Activated CD4-positive, alpha-beta memory T cell treated with anti-CD3 and anti-CD28 coated beads for 36 hours (primary cell): Measurements from ENCODE around the gene CUEDC2. TPM values are rescaled to one million over a fixed set of nuclear protein-coding genes. Genes with fewer than 3 reads are reported as not detected.
A peak's percentile ranks its signal among the peaks of the same experiment; 100 is the strongest.

Experiments used
- CTCF ChIA-PET: fragments of 350-600 bp; sonication (Branson Sonifier 250); formaldehyde crosslinking; loops from one replicate; lab custom pipeline; 2021; ENCODE audit warnings: antibody characterized with exemption, inconsistent platforms; lab: Charles Lee
- POLR2A ChIA-PET: fragments of 350-600 bp; sonication (Branson Sonifier 250); formaldehyde crosslinking; loops from one replicate; lab custom pipeline; 2021; ENCODE audit warnings: antibody characterized with exemption; lab: Charles Lee
- DNase-seq: peaks from one replicate; pipeline ENCODE4 v3.0.0-alpha.2; 2020
- H3K27ac Mint-ChIP-seq: one replicate; pipeline ENCODE4 v1.8.0; 2021; ENCODE audit warnings: mixed read lengths
- H3K27me3 Mint-ChIP-seq: one replicate; pipeline ENCODE4 v1.8.0; 2021; ENCODE audit warnings: mixed read lengths
- H3K36me3 Mint-ChIP-seq: one replicate; pipeline ENCODE4 v1.8.0; 2021; ENCODE audit warnings: mixed read lengths
- H3K4me1 Mint-ChIP-seq: one replicate; pipeline ENCODE4 v1.8.0; 2021; ENCODE audit warnings: low read depth, mixed read lengths
- H3K4me3 Mint-ChIP-seq: one replicate; pipeline ENCODE4 v1.8.0; 2021; ENCODE audit warnings: mild to moderate bottlenecking, mixed read lengths
- H3K9me3 Mint-ChIP-seq: one replicate; pipeline ENCODE4 v1.8.0; 2021; ENCODE audit warnings: mixed read lengths
- intact Hi-C: fragments of 100-400 bp; cut with micrococcal nuclease; formaldehyde crosslinking; loops from one replicate; pipeline ENCODE4 v1.15.1; 2023
- total RNA-seq, 2 experiments: library from RNA; stranded (reverse); gene quantifications; one replicate each; pipeline ENCODE4 v1.2.3, GENCODE V29; 2021

Gene CUEDC2
- total RNA-seq, 2 experiments from 2014 or later: 68.6 to 68.9 TPM

- no peaks in the 10 kb centered on the region for H3K9me3 Mint-ChIP-seq
- ChIA-PET CTCF (interaction anchor here (1.1 to 4.7 kb wide), 5 partner anchors 8 to 130 kb away, joined by 4 to 22 read pairs (median 10); no protein-coding TSS in a partner anchor), POLR2A (interaction anchor here (0.7 to 4.9 kb wide), 4 partner anchors 8 to 301 kb away, joined by 3 to 36 read pairs (median 4); partner anchors contain the start of genes NFKB2 and NOLC1)
- peaks cover 35% of the 10 kb centered on the region for H3K4me1 Mint-ChIP-seq
- no peak for DNase-seq
- peak overlapping the region; percentile 89 for H3K27ac Mint-ChIP-seq
- intact Hi-C loops: loop anchor here (1.0 to 10.0 kb wide), 4 partner anchors 21 to 741 kb away; partner anchors contain the start of genes CUEDC2, NOLC1 and NT5C2
- peaks cover 15% of the 10 kb centered on the region for H3K36me3 Mint-ChIP-seq
- H3K4me3 Mint-ChIP-seq: no peak overlapping the region
- H3K27me3 Mint-ChIP-seq: no peaks in the 10 kb centered on the region
Measured at GRCh38 chr10:102453502-102453901, 21.1 kb upstream of the CUEDC2 start.

- intact Hi-C loops: loop anchor here (1.0 to 10.0 kb wide), 4 partner anchors 21 to 742 kb away; partner anchors contain the start of genes CUEDC2, NOLC1 and NT5C2
- peak overlapping the region; percentile 89 for H3K27ac Mint-ChIP-seq
- H3K27me3 Mint-ChIP-seq: no peaks in the 10 kb centered on the region
- peak; percentile 88 for DNase-seq
- peaks cover 15% of the 10 kb centered on the region for H3K36me3 Mint-ChIP-seq
- no peaks in the 10 kb centered on the region for H3K9me3 Mint-ChIP-seq
- POLR2A ChIA-PET: interaction anchor here (0.6 to 4.9 kb wide), 6 partner anchors 9 to 301 kb away, joined by 3 to 36 read pairs (median 4); partner anchors contain the start of genes NFKB2 and NOLC1
- CTCF ChIA-PET: interaction anchor here (1.0 to 4.7 kb wide), 10 partner anchors 9 to 283 kb away, joined by 3 to 22 read pairs (median 7); partner anchors contain the start of genes CUEDC2 and GBF1
- H3K4me1 Mint-ChIP-seq: peaks cover 35% of the 10 kb centered on the region
- H3K4me3 Mint-ChIP-seq: peak overlapping the region; percentile 43
Measured at GRCh38 chr10:102452672-102453340, 20.4 kb upstream of the CUEDC2 start.

DNA sequence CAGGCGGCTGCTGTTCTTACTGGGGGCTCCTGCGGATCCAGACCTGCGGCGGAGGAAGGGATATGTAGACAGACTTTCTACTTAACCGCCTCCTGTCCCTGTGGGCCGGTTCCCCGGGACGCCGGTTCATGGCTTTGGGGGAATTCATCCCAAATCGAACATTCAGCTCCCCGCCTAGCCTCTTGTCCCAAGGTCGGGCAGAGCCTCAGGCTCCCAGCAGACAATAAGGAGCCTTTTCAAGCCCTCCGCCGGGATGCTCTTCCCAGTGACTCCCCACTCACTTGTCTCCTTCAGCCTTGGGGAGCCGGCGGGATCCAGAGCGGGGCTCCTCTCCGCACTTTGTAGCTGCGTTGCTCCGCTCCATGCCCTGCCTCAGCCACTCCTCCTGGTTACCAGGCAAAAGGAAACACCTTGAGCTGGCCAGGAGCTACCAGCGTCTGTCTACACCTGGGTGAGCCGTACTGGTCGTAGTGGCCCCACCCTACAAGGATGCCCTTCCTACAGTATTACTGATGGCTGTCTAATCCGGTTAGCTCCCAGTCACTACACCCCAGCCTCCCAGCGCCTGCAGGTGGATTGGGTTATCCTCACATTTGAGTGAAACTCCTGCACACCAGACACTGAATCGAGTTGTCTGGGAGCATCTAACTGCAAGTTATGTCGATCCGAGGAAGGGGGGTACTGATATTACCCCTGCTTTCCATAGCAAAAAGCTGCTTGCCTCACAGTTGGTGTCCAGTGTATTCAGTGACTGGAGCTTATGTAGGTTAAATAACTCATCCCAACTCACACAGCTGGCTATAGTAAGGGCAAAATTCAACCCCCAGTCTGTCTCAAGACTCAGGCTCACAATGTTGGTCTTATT, 19.0 kb upstream of the CUEDC2 start, which contains the start of gene C10orf95:
Gene C10orf95, minus strand, starts transcription at position 439 of the 865 bp plus-strand sequence. CDS start 450 bp downstream, outside the sequence.
- Mint-ChIP-seq H3K27ac (peak within 1 kb of the TSS; percentile 89), H3K4me1 (peaks cover 35% of the 10 kb centered on the region), H3K4me3 (peak within 1 kb of the TSS; percentile 94), H3K36me3 (peaks cover 13% of the 10 kb centered on the region), H3K9me3 (no peaks in the 10 kb centered on the region), H3K27me3 (no peaks in the 10 kb centered on the region)
- peak; percentile 20 for DNase-seq
- POLR2A ChIA-PET: interaction anchor here (0.9 to 4.9 kb wide), 11 partner anchors 10 to 282 kb away, joined by 3 to 36 read pairs (median 7); partner anchors contain the start of genes CUEDC2, FBXL15 and NFKB2
- intact Hi-C loops: loop anchor here (10.0 kb wide), 1 partner anchor 743 kb away; the partner anchor contains the start of gene NT5C2
- CTCF ChIA-PET: interaction anchor here (1.0 to 4.7 kb wide), 18 partner anchors 11 to 221 kb away, joined by 3 to 22 read pairs (median 6); partner anchors contain the start of genes CUEDC2, GBF1, NFKB2 and SUFU

GRCh38 chr10:102450374-102451104, 18.2 kb upstream of the CUEDC2 start:
- ChIA-PET POLR2A (interaction anchor here (0.6 to 4.9 kb wide), 11 partner anchors 10 to 194 kb away, joined by 3 to 36 read pairs (median 7); partner anchors contain the start of genes CUEDC2, FBXL15 and NFKB2), CTCF (interaction anchor here (0.6 to 4.7 kb wide), 18 partner anchors 11 to 220 kb away, joined by 3 to 22 read pairs (median 4); partner anchors contain the start of genes CUEDC2, FBXL15, NFKB2 and SUFU)
- peak; percentile 90 for DNase-seq
- Mint-ChIP-seq H3K4me1 (peaks cover 35% of the 10 kb centered on the region), H3K36me3 (peaks cover 13% of the 10 kb centered on the region), H3K27ac (peak overlapping the region; percentile 94), H3K27me3 (no peaks in the 10 kb centered on the region), H3K4me3 (peak overlapping the region; percentile 94), H3K9me3 (no peaks in the 10 kb centered on the region)
- intact Hi-C loops: loop anchor here (1.0 to 10.0 kb wide), 5 partner anchors 29 to 744 kb away; partner anchors contain the start of genes ACTR1A and NT5C2

GRCh38 chr10:102450124-102450373, 17.7 kb upstream of the CUEDC2 start:
- H3K36me3 Mint-ChIP-seq: peaks cover 10% of the 10 kb centered on the region
- peak overlapping the region; percentile 94 for H3K27ac Mint-ChIP-seq
- peaks cover 35% of the 10 kb centered on the region for H3K4me1 Mint-ChIP-seq
- no peaks in the 10 kb centered on the region for H3K27me3 Mint-ChIP-seq
- intact Hi-C loops: loop anchor here (1.0 to 10.0 kb wide), 5 partner anchors 29 to 745 kb away; partner anchors contain the start of genes ACTR1A and NT5C2
- ChIA-PET POLR2A (interaction anchor here (0.6 to 4.9 kb wide), 10 partner anchors 10 to 195 kb away, joined by 3 to 36 read pairs (median 10); partner anchors contain the start of genes CUEDC2, FBXL15 and NFKB2), CTCF (interaction anchor here (0.6 to 4.7 kb wide), 16 partner anchors 12 to 220 kb away, joined by 3 to 22 read pairs (median 5); partner anchors contain the start of genes CUEDC2, FBXL15 and NFKB2)
- no peaks in the 10 kb centered on the region for H3K9me3 Mint-ChIP-seq
- DNase-seq: no peak
- peak overlapping the region; percentile 94 for H3K4me3 Mint-ChIP-seq

DNA sequence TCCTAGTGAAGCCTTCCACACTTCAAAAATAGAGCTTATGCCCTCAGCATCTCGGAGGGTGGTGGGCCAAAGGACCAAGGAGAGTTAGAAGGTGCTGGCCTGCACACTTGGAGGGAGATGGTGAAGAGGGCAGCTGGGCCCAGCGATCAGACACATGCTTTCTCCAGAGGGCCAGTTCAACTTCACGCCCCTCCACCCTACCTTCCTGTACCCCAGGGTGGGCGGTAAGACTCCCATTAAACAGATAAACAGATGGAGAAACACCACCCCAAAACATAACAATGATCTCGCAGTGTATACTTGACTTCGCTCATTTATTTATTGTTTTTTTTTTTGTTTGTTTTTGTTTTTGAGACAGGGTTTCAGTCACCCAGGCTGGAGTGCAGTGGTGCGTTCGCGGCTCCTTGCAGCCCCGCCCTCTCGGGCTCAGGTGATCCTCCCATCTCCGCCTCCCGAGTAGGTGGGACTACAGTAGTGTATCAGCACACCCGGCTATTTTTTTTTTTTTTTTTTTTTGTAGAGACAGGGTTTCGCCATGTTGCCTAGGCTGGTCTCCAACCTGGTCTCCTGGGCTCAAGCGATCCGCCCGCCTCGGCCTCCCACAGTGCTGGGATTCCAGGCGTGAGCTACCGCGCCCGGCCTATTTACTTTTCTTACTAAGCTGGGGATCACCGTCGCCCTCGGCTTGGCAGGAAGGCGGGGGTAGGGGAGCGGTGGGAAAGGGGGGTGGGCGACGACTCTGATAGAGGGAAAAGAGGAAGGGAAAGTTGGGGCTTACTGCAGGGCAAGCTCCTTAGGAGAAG, 17.1 kb upstream of the CUEDC2 start:
- Mint-ChIP-seq H3K4me1 (peaks cover 35% of the 10 kb centered on the region), H3K9me3 (no peaks in the 10 kb centered on the region), H3K27me3 (no peaks in the 10 kb centered on the region), H3K4me3 (peak overlapping the region; percentile 94), H3K27ac (peak overlapping the region; percentile 94), H3K36me3 (peaks cover 10% of the 10 kb centered on the region)
- POLR2A ChIA-PET: interaction anchor here (0.6 to 4.9 kb wide), 8 partner anchors 9 to 65 kb away, joined by 5 to 36 read pairs (median 16); partner anchors contain the start of genes CUEDC2, FBXL15 and NFKB2
- peak; percentile 93 for DNase-seq
- intact Hi-C loops: loop anchor here (1.0 to 10.0 kb wide), 5 partner anchors 28 to 745 kb away; partner anchors contain the start of genes ACTR1A and NT5C2
- CTCF ChIA-PET: interaction anchor here (0.6 to 4.7 kb wide), 12 partner anchors 12 to 219 kb away, joined by 3 to 22 read pairs (median 8); partner anchors contain the start of genes CUEDC2, FBXL15 and NFKB2

- ChIA-PET POLR2A (no interaction called here), CTCF (interaction anchor here (0.7 kb wide), 1 partner anchor 200 kb away, joined by 4 read pairs; no protein-coding TSS in a partner anchor)
- intact Hi-C loops: no loop called here
Measured at GRCh38 chr10:102444851-102445250, 12.5 kb upstream of the CUEDC2 start.

GRCh38 chr10:102438374-102438773, 6.0 kb upstream of the CUEDC2 start:
- ChIA-PET POLR2A (no interaction called here), CTCF (interaction anchor here (0.6 to 0.7 kb wide), 2 partner anchors 177 to 995 kb away, joined by 3 read pairs; no protein-coding TSS in a partner anchor)
- intact Hi-C loops: no loop called here
- no peak for DNase-seq
- Mint-ChIP-seq H3K9me3 (no peaks in the 10 kb centered on the region), H3K27ac (no peak overlapping the region), H3K4me3 (no peak overlapping the region), H3K4me1 (peaks cover 39% of the 10 kb centered on the region), H3K36me3 (peaks cover 8% of the 10 kb centered on the region), H3K27me3 (no peaks in the 10 kb centered on the region)

More at GRCh38 chr10:102444851-102445250, 12.5 kb upstream of the CUEDC2 start:
- Mint-ChIP-seq H3K9me3 (no peaks in the 10 kb centered on the region), H3K4me1 (peaks cover 9% of the 10 kb centered on the region), H3K27ac (no peak overlapping the region), H3K27me3 (no peaks in the 10 kb centered on the region), H3K4me3 (no peak overlapping the region), H3K36me3 (no peaks in the 10 kb centered on the region)
- no peak for DNase-seq

GRCh38 chr10:102437515-102437914, 5.1 kb upstream of the CUEDC2 start:
- H3K4me1 Mint-ChIP-seq: peaks cover 43% of the 10 kb centered on the region
- no peaks in the 10 kb centered on the region for H3K27me3 Mint-ChIP-seq
- POLR2A ChIA-PET: no interaction called here
- no peaks in the 10 kb centered on the region for H3K9me3 Mint-ChIP-seq
- H3K4me3 Mint-ChIP-seq: peak overlapping the region; percentile 75
- intact Hi-C loops: no loop called here
- CTCF ChIA-PET: no interaction called here
- peak overlapping the region; percentile 45 for H3K27ac Mint-ChIP-seq
- H3K36me3 Mint-ChIP-seq: peaks cover 8% of the 10 kb centered on the region
- DNase-seq: no peak
